SK-N-DZ (cell line): ENCODE data around the gene TICAM2.

Source experiments
- DNase-seq: peaks from one replicate; pipeline ENCODE4 v3.0.0-alpha.2; 2015; ENCODE audit warnings: low spot score

TICAM2 gene

GRCh38 chr5:115607935-115608334 is 5.7 kb upstream of the TICAM2 start:
- DNase-seq, result no peak

- no peak for DNase-seq
Observed at GRCh38 chr5:115605436-115605835, 3.2 kb upstream of the TICAM2 start.

- no peak for DNase-seq
Observed at GRCh38 chr5:115602591-115603125, 379 bp upstream of the TICAM2 start.

- no peak for DNase-seq
Observed at GRCh38 chr5:115600766-115601165, 1.5 kb downstream of the TICAM2 start.

- DNase-seq, result no peak
Observed at GRCh38 chr5:115599924-115600323, 2.4 kb downstream of the TICAM2 start.

GRCh38 chr5:115599502-115599901 is 2.8 kb downstream of the TICAM2 start:
- no peak for DNase-seq

- DNase-seq, result no peak
Observed at GRCh38 chr5:115594128-115595047, 7.9 kb downstream of the TICAM2 start.

GRCh38 chr5:115589043-115589442 is 13.2 kb downstream of the TICAM2 start:
- no peak for DNase-seq

- DNase-seq, result no peak
Observed at GRCh38 chr5:115588640-115589039, 13.6 kb downstream of the TICAM2 start.

- DNase-seq, result peak; percentile 11
Observed at GRCh38 chr5:115586525-115587146, 15.6 kb downstream of the TICAM2 start.

GRCh38 chr5:115585265-115585664 is 17.0 kb downstream of the TICAM2 start:
- no peak for DNase-seq

GRCh38 chr5:115584501-115584900 is 17.8 kb downstream of the TICAM2 start:
- no peak for DNase-seq

- DNase-seq, result no peak
Observed at GRCh38 chr5:115583474-115583873, 18.8 kb downstream of the TICAM2 start.

- DNase-seq, result no peak
Observed at GRCh38 chr5:115580941-115581340, 21.3 kb downstream of the TICAM2 start.

GRCh38 chr5:115579747-115580173 is 22.5 kb downstream of the TICAM2 start:
- no peak for DNase-seq

- no peak for DNase-seq
Observed at GRCh38 chr5:115579216-115579615, 23.1 kb downstream of the TICAM2 start.

- DNase-seq, result no peak
Observed at GRCh38 chr5:115578657-115579056, 23.6 kb downstream of the TICAM2 start.

GRCh38 chr5:115577741-115578140 is 24.5 kb downstream of the TICAM2 start:
- no peak for DNase-seq

GRCh38 chr5:115577329-115577728 is 24.9 kb downstream of the TICAM2 start:
- no peak for DNase-seq

GRCh38 chr5:115575167-115576070 is 26.9 kb downstream of the TICAM2 start:
- no peak for DNase-seq

GRCh38 chr5:115573133-115573532 is 29.1 kb downstream of the TICAM2 start:
- no peak for DNase-seq

GRCh38 chr5:115571441-115571878 is 30.8 kb downstream of the TICAM2 start:
- DNase-seq, result no peak
